ENCODE measurements around the gene MEX3A. TPM values are rescaled to one million over a fixed set of nuclear protein-coding genes. Genes with fewer than 3 reads are reported as not detected.
A peak's percentile ranks its signal among the peaks of the same experiment; 100 is the strongest.

Gene MEX3A
- total RNA-seq, 4 donors from 2014 or later: under 0.01 to 1.2 (median 0.43) TPM

GRCh38 chr1:156099282-156099681 is 17.0 kb upstream of the MEX3A start:
- H3K9me3 ChIP-seq: no peaks in the 10 kb centered on the region
- DNase-seq (ENCODE audit: low spot score in 2 of 2): no peak
- TF ChIP-seq POLR2A (IDR thresholded peaks at IDR 0.05) (no peak), EP300 (IDR thresholded peaks at IDR 0.05) (no peak), CTCF (IDR thresholded peaks at IDR 0.05) (no peak)
- H3K4me1 ChIP-seq: peaks cover 3 to 69% (median 48%) of the 10 kb centered on the region in 4 donors
- H3K4me3 ChIP-seq: no peak overlapping the region
- no peaks in the 10 kb centered on the region for H3K36me3 ChIP-seq
- H3K27me3 ChIP-seq: no peaks in the 10 kb centered on the region
- 65 to 68% methylated on average over 3 of the region's 3 CpGs for WGBS, 2 donors
- H3K27ac ChIP-seq: peak overlapping the region in 2 of 4 donors; percentile 22 to 59

GRCh38 chr1:156098784-156099183 is 16.5 kb upstream of the MEX3A start:
- Histone ChIP-seq H3K36me3 (no peaks in the 10 kb centered on the region), H3K4me1 (peaks cover 3 to 64% (median 43%) of the 10 kb centered on the region in 4 donors), H3K27ac (peak overlapping the region in 2 of 4 donors; percentile 22 to 59), H3K4me3 (no peak overlapping the region), H3K9me3 (no peaks in the 10 kb centered on the region), H3K27me3 (no peaks in the 10 kb centered on the region)
- TF ChIP-seq EP300 (IDR thresholded peaks at IDR 0.05): no peak
- no peak for TF ChIP-seq CTCF (IDR thresholded peaks at IDR 0.05)
- TF ChIP-seq POLR2A (IDR thresholded peaks at IDR 0.05): no peak
- 56 to 60% methylated on average over 2 of the region's 2 CpGs for WGBS, 2 donors
- DNase-seq (ENCODE audit: low spot score in 2 of 2): no peak

GRCh38 chr1:156097499-156098178 is 15.4 kb upstream of the MEX3A start:
- H3K4me3 ChIP-seq: no peak overlapping the region
- 86 to 87% methylated on average over 9 of the region's 9 CpGs for WGBS, 2 donors

GRCh38 chr1:156096640-156097391 is 14.6 kb upstream of the MEX3A start:
- H3K9me3 ChIP-seq: no peaks in the 10 kb centered on the region
- DNase-seq (ENCODE audit: low spot score in 2 of 2): peak; percentile 86 to 88
- H3K27ac ChIP-seq: peak overlapping the region; percentile 79 to 94 (median 86)
- peaks cover 0 to 45% (median 23%) of the 10 kb centered on the region in 4 donors for H3K4me1 ChIP-seq
- H3K36me3 ChIP-seq: no peaks in the 10 kb centered on the region
- no peaks in the 10 kb centered on the region for H3K27me3 ChIP-seq
- 13 to 15% methylated on average over 13 to 14 of the region's 14 CpGs for WGBS, 2 donors
- H3K4me3 ChIP-seq: no peak overlapping the region
- TF ChIP-seq CTCF (IDR thresholded peaks at IDR 0.05) (peak; percentile 90 to 99 (median 95)), EP300 (IDR thresholded peaks at IDR 0.05) (peak in 1 of 2 donors; percentile 79), POLR2A (IDR thresholded peaks at IDR 0.05) (peak in 1 of 2 donors; percentile 30)

More at GRCh38 chr1:156097499-156098178, 15.4 kb upstream of the MEX3A start:
- Histone ChIP-seq H3K27me3 (no peaks in the 10 kb centered on the region), H3K9me3 (no peaks in the 10 kb centered on the region), H3K36me3 (no peaks in the 10 kb centered on the region), H3K27ac (peak overlapping the region in 3 of 4 donors; percentile 81 to 94 (median 91)), H3K4me1 (peaks cover 0 to 53% (median 32%) of the 10 kb centered on the region in 4 donors)
- no peak for DNase-seq (ENCODE audit: low spot score in 2 of 2)
- TF ChIP-seq EP300 (IDR thresholded peaks at IDR 0.05): no peak

- Histone ChIP-seq H3K9me3 (no peaks in the 10 kb centered on the region), H3K4me3 (no peak overlapping the region), H3K4me1 (peaks cover 0 to 38% (median 22%) of the 10 kb centered on the region in 4 donors), H3K36me3 (no peaks in the 10 kb centered on the region), H3K27me3 (no peaks in the 10 kb centered on the region), H3K27ac (peak overlapping the region; percentile 79 to 94 (median 86))
- TF ChIP-seq CTCF (IDR thresholded peaks at IDR 0.05) (no peak), POLR2A (IDR thresholded peaks at IDR 0.05) (no peak), EP300 (IDR thresholded peaks at IDR 0.05) (no peak)
- no peak for DNase-seq (ENCODE audit: low spot score in 2 of 2)
- 69 to 70% methylated on average over 3 of the region's 3 CpGs for WGBS, 2 donors
Measured at GRCh38 chr1:156095906-156096508, 13.7 kb upstream of the MEX3A start.

Data from tibial nerve (tissue), 4 donors.